Activated CD8-positive, alpha-beta memory T cell treated with anti-CD3 and anti-CD28 coated beads for 4 hours (primary cell): Measurements from ENCODE around the gene OXSM.
A peak's percentile ranks its signal among the peaks of the same experiment; 100 is the strongest.

Experiments
- DNase-seq, 2 donors: peaks; one replicate each; pipeline ENCODE4 v3.0.0-alpha.2; 2020; ENCODE audit warnings: low read depth in 2 of 2

OXSM gene

DNA sequence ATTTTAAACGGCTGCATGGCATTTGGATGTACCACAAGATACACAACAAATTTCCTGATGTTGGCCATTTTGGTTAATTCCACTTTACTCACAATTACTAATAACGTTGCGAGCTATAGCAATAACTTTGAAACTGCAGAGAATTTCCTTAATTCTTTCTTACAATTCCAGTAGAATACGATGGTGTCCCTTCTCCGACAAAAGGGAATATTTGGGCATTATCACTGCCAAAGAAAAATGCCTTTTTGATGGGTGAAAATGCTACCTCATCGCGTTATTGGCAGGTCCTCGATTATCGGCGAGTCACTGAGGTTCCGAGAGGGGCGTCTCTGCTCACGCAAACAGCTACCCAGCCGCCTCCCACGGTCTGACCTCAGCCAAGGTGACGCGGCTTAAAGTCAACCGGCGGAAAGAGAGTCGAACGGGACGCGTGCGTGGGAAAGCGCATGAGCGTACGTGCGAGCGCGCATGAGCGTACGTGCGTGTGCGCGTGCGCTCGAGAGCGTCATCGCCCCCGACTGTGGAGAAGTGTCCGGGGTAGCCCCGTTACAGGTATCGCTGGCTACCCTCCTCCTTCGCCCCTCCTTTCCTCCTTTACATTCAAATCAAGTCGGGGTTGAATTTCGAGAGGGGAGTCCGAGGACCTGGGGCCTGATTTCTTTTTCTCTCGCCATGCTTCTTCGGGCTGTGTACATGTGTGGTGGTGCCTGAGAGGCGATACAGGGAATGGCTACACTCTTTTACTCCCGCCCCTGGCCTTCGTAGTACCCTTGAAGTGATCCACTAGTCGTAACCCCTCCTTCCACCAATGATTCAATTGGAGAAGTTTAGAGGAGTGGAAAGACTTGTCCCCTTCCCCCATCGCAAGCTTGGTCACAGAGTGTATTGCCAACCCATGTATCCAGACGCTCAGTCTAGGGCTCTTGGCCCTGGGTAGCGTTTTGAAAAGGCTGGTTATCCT is at the start of gene OXSM:
Gene OXSM, plus strand, starts transcription at position 495 of the 961 bp plus-strand sequence. CDS start 931 bp downstream, outside the sequence.
- DNase-seq: peak; percentile 86 to 91

DNA sequence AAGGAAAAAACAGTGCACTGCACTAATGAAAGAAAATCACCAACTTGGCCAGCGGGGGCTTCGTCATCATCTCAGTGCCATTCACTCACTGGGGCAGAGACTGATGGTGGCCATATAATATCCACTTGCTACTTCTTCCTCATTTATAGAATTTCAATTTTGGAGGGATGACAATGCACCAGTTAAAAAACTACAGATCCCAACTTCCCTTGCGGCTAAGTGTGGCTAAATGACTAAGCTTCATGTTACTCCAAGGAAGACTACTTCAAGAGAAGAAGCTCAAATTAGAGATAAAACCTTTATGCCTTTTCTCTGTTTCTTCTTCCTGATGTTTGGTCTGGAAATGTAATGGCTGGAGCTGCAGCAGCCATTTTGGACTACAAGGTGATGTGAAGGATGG is 45.4 kb upstream of the OXSM start:
- DNase-seq: no peak

DNA sequence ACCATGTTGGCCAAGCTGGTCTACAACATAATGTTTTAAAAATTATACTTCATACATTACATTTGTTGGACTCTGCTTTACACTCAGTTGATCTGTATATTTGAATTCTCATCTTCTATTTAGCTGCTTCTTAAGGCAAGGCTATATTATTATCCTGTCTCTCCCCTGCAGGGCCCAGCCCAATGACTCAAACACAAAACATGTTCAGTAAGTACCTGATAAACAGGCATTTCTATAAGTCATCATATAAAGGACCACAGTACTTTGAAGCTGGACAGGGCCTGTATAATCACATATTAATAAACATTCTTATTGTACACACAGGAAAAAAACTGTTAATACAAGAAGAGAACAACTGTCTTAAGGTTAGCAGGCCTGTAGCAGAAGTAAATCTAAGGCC is 42.9 kb upstream of the OXSM start:
- DNase-seq: no peak

DNA sequence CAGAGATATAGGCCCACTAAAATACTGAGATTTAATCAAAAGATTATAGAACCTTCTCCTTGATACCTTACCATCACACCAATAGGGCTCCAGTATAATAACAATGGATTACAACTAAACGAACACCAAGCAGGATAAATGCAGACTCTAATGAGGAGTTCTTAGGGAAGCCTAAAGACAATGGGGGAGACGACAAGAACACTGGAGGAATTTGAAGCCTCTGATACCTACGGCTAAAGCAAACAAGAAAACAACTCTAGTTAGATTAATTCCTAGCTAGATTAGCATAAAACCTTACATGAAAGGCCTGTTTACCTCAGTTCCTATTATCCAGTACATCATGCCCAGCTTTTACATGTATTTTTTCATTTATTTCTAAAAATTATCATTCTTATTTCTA is 41.7 kb upstream of the OXSM start:
- DNase-seq: no peak

DNA sequence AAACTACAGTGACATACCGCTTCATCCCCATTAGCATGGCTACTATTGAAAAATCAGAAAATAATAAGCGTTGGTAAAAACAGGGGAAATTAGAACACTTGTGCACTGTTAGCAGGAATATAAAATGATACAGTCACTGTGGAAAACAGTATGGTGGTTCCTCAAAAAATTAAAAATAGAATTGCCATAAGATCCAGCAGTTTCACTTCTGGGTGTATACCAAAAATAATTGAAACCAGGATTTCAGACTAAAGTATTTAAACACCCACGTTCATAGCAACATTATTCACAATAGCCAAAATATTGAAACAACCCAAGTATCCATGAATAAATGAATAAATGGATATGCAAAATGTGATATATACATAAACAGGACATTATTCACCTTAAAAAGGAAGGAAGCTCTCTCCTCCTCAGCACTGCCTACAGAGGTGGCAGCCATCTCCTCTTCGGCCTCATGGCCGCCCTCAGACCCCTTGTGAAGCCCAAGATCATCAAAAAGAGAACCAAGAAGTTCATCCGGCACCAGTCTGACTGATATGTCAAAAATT is 40.8 kb upstream of the OXSM start:
- DNase-seq: no peak

DNA sequence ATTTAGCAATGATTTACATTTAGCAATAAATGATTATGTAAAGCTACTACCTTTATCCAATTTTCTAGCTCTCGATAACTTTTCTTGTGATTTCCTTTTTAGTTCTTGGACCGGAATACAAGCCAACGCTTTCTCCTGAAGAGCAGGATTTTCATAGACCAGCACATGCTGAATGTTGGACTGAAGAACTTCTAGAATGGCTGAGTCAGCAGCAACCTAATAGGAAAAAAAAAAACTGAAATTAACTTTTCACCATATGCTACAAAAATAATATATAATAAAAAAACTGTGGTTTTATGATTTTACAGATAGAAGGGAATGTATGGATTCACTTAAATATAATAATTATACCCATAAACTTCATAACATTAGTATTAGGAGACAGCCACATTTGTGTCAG is 38.8 kb upstream of the OXSM start:
- no peak for DNase-seq

DNA sequence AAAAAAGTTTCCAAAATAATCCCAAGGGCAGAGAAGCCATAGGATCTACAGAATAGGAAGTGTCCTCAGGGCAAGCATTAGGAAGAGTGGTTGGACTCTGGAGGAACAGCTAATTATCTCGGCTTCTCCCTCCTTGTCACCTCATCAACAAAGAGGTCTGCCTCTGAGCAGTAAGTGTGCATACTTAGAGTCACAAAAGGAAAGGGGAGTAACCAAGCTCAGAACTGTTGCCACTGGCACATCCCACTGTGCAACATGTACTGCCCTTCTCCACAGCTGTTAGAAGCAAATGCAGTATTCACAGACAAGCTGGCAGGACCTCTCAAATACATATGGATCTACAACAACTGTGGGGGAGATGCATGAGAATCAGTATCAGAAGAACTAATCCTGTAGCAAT is 38.2 kb upstream of the OXSM start:
- no peak for DNase-seq

DNA sequence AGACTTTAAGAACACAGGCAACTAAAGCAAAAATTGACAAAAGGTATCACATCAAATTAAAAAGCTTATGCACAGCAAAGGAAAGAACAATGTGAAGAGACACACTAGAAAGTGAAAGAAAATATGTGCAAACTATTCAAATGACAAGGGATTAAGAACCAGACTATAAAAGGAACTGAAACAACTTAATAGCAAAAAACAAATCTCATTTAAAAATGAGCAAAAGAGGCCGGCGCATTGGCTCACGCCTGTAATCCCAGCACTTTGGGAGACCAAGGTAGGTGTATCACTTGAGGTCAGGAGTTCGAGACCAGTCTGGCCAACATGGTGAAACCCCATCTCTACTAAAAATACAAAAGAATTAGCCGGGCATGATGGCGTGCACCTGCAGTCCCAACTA is 21.0 kb upstream of the OXSM start:
- DNase-seq: no peak

DNA sequence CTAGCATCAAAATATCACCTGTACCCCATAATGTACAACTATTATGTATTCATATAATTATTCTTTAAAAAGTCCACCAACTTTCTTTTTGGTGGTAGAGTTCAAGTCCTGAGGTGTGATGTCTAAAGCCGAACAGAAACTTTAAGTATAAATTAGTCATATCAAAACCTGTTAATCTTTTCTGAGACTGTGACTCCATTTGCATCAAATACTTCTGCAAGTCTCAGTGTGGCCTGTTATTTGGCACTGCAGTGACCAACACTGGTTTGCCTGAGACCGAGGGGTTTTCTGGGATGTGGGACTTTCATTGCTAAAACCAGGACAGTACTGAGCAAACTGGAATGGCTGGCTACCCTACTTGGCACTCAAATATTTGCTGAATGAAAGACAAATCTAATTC is 14.0 kb upstream of the OXSM start:
- DNase-seq: no peak

DNA sequence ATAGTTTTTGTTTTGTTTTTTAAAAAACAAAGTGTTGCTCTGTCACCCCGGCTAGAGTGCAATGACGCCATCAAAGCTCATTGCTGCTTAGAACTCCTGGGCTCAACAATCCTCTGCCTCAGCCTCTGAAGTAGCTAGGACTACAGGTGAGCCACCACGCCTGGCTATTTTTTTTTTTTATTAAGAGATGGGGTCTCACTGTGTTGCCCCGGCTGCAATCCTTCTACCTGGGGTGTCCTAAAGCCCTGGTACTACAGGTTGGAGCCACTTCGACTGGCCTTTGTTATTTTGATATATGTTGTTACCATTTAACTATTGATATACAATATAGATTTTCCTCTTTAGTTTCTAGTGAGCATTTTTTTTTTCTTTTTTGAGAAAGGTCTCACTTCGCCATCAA is 9.3 kb upstream of the OXSM start:
- DNase-seq: no peak

DNA sequence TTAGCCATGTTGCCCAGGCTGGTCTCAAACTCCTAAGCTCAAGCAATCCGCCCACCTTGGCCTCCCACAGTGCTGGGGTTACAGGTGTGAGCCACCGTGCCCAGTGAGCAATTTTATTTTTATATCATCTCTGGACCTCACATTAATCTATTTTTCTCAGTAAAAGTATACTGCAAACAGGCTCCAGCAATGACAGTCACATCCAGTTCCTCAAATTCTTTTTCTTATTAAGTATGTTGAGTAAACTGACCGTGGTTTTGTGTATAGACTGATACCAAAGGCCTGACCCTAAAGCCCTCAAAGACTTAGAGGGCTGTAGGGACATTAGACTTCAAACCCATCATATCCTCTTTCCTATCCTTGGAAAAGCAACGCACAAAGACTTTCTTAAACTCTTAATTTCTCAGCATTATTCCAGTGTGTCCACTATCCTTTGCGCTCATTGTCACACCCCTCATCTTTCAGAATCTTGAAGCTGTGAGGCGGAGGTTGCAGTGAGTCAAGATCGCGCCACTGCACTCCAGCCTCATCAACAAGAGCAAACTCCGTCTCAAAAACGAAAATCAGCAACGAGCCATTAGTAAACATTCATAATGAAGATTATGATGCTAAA is 8.6 kb upstream of the OXSM start:
- no peak for DNase-seq

DNA sequence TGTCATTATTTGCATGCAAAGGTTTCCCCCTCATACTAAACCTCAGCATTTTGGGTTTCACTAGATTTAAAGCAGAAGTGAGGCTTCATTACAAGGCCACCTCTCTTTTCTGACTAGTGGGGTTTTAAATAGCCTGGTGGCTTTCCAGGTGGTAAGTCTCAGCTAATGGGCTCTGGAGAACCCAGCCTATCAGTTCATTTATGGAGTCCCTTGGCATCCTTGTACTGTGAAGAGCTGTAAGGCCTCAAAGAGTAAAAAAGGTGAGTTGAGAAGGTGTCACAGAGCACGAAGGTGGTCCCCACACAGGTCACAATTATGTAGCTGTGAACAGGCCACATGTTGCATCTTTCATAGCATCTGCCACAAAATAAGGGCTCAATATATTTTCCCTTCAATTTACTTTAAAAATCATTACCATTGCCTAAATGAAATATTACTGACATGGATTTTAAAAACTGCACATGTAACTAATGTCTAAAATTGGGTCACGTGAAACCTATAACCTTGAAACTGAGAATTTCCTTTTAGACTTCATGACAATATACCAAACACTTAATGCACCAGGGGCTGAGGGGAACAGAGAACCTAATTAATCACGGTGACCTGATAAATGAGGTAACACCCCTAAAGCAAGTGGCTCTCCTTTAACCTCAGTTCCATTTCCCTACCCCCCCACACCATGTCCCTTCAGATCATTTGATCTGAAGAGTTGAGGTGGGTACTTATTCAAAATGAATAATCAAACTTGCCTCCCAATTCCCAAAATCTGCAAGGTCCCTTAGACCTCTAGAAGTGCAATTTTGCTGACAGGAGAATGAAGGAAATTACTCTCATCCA is 7.9 kb upstream of the OXSM start:
- DNase-seq: no peak

DNA sequence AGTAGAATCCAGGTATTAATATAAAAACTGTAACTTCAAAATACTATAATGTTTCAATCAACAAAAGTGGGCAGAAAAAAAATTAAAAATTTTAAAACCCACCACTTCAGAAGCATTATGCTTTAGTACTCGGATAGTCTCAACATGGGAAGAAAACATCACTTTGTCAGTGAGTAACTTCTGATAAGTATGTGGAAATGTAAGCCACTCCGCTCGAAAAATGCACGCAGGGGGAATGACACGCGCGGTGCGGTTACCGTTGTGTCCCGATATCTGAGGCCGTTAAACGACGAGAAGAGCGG is 7.3 kb upstream of the OXSM start:
- no peak for DNase-seq

DNA sequence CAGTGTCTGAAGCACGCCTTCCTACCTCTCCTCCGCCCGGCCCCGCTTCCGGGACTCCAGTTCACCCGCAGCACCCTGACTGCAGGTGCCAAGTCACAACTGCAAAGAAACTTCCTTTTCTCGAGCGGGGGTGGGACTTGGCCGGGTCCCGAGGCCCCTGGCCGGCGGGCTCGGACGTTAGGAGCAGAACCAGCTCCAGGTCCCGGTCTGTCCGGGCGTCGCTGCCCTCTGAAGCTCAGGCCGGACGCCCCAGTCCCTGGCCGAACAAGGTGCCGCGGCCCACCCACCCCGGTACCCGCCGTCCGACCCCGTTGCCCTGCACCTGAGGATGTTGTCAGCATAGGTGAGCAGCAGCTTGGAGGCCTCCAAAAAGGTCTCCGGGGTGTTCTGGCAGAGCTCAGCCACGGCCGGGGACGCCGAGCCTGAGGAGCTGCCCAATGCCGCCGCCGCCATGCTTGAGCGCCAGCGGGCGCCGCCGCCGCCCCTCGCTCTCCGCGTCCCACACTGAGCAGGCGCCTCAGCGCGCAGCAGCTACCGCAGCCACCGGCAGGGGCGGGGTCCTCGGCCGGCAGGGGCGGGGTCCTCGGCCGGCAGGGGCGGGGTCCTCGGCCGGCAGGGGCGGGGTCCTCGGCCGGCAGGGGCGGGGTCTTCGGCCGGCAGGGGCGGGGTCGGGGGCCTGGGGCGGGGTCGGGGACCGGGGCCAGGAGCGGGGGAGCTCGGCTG is 6.8 kb upstream of the OXSM start, which contains the start of gene NGLY1:
Gene NGLY1, minus strand, starts transcription at position 506 of the 723 bp plus-strand sequence. Its CDS starts 53 bp downstream, at position 453.
- peak; percentile 68 to 75 for DNase-seq

DNA sequence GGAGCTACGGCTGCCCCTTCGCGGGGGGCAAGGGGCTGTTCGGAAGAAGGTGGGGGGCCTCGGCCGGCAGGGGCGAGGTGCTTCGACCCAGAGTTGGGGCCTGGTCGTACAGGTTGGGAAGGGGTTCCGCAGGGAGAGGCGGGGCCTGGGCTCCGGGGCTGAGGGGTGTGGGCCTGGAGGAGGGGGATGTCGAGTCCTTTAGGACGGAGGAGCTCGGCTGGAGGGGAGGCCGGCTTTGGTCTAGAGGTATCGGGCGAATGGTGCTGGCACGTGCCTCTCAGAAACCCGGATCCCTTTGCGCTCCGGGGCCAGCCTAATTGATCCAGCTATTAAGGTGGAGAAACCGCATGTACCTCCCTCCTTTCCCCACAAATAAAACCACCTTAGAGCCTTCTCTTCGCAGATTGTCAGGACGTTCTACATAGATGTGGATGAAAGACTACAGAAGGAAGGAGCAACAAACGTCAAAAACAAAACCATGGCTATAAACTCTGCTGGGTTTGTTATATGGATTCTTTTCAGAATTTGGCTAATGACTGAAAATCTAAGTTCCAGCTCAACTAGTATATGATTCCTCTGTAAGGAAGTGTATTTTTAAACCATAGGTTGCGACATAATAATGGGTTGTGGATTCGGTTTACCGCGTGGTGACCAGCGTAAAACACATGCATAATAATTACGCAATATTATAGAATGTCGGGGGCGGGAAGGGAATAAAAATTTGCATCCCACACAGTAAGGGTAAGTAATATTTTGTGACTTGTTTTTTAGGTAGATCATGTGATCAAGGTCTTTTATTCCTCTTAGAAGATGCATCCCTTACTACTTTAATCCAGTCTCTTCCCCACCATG is 6.0 kb upstream of the OXSM start:
- DNase-seq: no peak

DNA sequence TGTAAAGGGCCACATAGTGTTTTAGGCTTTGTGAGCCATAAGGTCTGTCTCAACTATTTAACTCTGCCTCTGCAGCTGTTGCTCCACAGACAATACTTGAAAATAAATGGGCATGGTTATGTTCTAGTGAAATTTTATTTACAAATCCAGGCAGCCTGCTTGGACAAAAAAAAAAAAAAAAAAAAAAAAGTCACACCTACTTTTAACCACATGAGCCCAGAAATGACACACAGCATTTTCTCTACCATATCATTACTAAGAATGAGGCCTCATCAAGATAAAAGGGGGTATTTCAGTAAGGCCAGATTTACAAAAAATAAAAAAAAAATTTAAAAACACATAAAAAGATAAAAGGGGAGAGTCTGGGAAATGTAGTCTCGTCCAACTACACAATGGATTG is 4.9 kb upstream of the OXSM start:
- DNase-seq: no peak

DNA sequence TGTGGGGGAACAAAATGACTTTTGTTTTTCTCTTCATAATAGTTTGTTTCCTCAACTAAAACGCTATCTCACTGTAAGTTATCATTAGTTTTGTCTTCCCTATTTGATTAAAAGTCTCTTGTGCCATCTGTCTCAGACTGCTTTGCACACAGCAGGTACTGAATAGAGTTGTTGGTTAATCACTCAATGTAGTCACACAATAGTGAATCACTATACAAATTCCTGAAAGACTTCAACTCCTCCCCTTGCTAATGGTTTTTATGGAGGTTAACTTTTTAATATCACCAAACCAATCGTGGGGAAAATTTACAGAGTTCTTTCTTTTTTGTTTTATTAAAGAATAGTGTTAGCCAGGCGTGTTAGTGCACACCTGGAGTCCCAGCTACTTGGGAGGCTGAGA is 4.1 kb upstream of the OXSM start:
- no peak for DNase-seq

DNA sequence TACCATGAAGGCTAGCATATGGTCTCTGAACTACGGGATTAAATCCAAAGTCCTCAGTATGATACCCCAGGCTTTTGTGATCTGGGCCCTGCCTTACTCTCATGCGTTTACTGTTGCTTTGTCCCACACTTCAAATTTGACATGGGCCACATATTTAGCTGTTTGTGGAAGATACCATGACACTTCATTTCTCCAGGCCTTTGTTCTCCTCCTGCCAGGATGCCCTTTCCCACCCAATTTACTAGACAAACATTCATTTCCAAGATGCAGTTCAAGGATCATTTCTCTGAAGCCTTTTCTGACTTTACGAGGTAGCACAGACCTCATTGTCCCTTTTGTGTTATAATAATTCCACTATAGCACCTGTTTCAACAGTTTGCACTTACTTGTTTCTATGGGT is 2.2 kb upstream of the OXSM start:
- no peak for DNase-seq

DNA sequence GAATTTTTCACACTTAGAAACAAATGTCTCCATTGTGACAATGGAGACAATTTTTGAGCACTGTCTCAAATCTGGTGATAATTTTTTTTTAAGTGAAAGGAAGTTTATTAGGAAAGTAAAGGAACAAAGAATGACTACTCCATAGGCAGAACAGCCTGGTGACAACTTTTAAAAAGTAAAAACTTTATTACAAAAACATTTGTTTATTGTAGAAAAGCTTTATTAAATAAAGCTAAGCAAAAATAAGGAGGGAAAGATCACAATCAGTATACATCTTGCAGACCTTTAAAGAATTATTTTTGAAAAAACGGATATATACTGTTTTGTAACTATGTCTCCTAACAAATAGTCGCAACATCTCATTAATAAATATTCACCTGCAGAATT is 688 bp upstream of the OXSM start:
- DNase-seq: no peak

DNA sequence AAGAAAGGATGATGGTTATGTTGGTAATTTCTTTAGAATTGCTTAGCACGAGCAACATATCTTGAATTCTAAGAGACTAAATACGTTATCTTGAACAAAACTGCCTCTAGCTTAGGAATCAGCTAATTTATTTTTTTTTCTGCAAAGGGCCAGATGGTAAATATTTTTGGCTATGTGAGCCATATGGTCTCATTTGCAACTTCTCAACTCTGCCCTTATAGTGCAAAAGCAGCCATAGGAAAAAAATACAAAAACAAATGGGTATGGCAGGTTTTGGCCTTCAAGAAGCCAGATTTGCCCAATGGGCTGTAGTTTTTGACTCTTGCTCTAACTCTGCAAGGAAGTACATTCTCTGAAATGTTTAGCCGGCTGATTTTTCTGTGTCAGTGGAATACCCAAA is 11.9 kb downstream of the OXSM start:
- no peak for DNase-seq

DNA sequence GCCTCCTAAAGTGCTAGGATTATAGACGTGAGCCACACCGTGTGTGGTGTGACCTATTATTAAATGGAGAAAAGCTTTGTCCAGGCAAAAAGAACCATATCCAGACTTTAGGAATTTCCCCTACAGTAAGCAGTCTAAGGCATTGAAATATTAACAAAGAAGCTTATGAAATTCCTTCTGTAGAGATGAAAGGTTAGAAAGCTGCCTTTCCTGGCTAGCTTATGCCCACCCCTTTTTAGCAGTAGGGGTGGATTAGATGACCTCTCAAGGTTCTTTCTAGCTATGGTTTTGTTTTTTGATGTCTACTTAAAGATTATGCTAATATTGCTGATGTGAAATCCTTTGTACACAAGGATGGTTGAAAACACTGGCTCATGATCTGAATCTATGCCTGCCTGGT is 13.9 kb downstream of the OXSM start:
- DNase-seq: no peak
